Stimulated activated CD4-positive, alpha-beta T cell treated with anti-CD3 and anti-CD28 coated beads, Interleukin-2, amount 100 ng/mL, for 24 hours (primary cell): ENCODE data around the gene AUH.
"Not testable (repeated sequence)": the region's sequence is repeated elsewhere in the genome, so short reads cannot be mapped to it uniquely, and the experiment has no call there.

Experiments used
- DNase-seq, 2 donors: peaks; one replicate each; pipeline ENCODE4 v3.0.0-alpha.2; 2020

The AUH gene, protein sequence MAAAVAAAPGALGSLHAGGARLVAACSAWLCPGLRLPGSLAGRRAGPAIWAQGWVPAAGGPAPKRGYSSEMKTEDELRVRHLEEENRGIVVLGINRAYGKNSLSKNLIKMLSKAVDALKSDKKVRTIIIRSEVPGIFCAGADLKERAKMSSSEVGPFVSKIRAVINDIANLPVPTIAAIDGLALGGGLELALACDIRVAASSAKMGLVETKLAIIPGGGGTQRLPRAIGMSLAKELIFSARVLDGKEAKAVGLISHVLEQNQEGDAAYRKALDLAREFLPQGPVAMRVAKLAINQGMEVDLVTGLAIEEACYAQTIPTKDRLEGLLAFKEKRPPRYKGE

DNA sequence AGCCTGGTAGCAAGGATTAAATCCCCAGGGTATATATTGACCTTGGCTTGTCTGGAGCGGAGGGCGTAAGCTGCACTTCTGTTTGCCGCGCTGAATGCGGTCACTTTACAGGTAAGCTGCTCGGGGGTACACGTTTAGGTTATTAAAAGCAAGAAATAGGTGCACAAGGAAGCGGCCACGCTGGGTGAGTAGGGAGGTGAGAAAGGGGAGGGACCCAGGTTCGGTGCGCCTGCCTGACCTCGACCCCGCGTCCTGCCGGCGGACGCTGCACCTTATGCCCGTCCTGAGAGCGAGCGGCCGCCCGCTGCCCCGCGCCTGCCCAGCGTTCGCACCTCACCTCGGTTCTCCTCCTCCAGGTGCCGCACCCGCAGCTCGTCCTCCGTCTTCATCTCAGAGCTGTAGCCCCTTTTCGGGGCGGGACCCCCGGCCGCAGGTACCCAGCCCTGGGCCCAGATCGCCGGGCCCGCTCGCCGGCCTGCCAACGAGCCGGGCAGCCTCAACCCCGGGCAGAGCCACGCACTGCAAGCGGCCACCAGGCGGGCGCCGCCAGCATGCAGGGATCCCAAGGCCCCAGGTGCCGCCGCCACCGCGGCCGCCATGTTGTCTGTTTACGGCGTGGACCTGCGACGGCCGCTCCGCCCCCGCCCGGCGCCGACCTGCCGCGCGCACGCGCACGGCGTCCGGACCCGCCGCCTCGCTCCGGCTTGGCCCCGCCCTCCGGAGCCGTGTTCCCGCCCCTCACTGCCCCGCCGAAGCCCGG is at the start of gene AUH:
Gene AUH, minus strand, starts transcription at position 628 of the 760 bp plus-strand sequence. Its CDS starts 29 bp downstream, at position 599.
- peak; percentile 88 to 90 for DNase-seq

DNA sequence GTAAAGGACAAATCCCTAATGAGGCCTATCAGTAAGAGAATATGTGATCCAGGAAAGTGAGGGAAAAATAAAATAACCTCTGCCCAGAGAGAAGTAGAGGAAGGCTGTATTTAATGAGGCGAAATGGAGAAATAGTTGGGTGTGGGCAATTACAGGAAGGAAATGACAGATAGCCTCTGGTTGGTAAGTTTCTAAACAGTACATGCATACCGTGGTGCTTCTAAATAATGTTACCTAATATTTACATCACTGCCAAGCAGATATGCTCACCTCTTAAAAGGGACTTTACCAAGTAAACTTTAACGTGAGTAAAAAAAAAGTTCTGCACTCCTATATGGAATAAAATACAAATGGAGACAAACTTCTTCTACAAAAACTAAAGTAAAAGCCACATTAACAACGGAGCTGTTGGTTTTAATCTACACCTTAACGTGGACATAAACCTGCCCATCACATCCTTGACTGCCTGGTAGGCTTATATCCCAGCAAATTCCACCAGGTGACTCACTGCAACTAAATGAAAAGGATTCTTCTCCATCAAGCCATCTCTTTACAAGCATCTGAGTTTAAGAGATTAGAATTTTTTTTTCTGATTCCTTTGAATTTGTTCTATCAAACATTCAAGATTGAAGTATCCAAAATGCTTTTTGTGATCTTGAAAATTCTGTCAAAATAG is 49.5 kb upstream of the AUH start:
- no peak for DNase-seq

DNA sequence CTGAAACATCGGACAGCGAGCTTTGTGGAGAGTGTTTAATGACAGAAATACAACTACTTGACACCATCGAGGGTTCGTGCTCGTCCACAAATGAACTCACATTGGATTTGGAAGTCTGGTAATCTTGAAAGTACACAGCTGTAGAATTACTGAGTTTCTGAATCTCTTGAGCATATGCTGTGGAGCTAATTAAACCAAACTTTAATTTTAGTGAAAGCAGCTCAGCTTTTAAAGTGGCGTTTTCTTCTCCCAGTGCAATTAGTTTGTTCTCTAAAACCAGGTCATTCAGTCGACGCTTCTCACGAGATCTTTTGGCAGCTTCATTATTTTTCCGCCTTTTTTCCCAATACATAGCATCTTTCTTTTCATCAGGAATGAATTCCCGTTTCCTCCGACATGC is 48.4 kb upstream of the AUH start:
- DNase-seq: no peak

DNA sequence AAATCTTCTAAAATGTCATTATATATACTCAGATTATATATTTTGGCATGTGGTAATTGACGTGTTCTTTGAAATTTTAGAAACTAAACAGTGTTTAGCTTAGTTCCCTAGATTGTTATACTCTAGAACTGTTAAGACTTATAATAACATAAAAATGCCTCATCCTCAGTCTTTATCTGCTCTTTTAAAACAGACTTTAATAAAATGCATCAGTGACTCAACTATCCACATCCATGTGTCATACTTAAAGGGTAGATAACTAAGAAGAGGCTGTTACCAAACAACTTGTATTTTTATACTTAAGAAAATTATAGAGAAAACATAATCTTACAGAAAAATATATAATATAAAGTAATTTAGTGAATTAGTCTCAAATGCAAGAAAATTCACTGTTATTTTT is 46.8 kb upstream of the AUH start:
- DNase-seq: no peak

DNA sequence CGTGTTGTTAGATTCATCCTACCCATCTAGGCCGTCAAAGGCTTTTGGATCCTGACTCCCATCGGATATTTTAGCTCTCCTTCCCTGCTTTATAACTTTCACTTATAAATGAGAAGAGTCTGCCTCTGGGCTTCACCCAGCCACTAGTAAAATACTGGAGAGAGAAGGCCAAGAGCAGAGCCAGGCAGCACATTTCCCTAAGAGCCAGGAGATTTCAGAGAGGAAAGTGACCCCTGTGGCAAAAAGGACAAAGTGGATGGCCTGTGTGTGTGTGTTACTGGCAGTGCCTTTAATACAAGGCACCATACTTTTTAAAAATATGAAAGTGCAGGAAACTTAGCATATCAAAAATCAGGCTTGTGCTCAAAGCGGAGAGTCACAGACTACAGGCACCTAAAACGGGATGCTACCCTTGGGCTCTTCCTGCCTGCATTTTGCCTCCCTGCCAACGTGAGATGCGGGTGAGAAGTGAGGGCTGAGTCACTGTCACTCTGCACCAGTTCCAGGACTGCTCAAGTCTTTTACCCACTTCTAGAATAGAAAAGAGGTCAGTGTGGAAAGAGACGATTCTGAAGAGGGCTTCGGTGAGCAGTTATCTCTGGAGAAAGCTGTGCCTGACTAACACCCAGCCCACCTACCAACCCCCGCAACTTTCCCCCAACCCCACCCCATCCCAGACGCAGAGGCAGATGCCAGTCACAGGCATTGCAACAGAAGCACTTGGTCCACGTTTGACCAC is 46.0 kb upstream of the AUH start:
- no peak for DNase-seq

DNA sequence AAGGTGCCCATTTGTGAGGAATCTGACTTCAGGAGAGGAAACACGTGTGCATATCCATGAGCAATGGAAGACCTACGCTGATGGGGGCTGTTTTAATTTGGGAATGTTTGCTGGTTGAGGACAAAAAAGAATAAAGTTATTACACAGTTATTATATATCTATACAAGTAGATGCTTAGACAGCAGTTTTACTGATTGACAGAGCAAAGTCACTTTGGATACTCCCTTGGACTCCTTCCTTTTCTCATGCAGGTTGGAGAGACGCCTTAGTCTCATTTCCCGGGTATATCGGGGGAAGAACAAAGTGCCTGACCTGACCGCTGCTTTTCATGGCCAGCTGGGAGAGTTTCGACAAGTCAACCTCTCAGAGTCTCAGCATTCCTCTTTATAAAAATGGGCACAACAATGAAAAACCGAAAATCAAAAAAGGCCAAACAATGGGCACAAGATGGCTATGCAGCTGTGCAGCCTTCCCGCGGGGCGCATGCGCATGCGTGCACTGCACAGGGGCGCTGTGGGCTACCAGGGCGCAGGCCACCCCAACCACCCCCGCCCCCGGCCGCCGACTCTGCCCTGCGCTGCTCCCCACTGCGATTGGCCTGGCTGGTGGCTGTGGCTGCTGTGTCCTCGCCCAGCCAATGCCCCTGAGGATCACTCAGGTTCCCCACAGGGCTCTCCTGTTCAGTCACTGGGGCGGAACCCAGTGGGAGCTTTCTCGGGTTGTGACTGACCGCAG is 43.8 kb upstream of the AUH start:
- DNase-seq: no peak

DNA sequence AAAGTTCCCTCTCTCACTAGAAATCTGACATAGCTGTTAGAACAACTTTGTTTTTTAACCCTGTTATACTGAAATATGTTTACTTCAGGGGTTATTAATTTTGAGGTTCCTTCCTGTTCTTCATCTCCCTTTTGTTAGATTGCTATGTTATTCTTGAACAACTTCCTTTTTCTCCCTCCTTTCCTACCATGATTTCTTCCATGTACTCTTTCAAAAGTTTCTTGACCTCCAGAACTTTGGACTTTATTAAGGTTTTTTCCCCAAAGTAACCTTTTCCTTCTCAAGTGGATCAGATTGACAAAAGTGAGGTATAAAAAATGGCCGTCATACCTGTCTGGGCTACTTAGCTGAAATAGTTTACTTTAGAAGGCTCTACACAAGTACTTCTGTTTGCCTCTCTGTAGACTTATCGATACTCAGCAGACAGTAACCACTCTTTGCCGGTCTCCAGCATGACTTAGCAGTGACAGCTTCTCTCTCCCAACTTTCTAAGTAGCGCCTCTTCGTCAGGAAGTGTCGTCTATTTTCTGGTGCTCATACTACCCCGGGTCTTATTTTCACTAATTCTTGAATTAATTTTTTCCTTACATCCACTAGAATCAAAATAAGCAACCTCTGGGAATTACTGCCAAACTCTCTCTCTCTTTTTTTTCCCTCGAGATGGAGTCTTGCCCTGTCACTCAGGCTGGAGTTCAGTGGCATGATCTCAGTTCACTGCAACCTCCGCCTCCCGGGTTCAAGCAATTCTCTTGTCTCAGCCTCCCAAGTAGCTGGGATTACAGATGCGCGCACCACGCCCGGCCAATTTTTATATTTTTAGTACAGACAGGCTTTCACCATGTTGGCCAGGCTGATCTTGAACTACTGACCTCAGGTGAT is 42.2 kb upstream of the AUH start:
- no peak for DNase-seq

DNA sequence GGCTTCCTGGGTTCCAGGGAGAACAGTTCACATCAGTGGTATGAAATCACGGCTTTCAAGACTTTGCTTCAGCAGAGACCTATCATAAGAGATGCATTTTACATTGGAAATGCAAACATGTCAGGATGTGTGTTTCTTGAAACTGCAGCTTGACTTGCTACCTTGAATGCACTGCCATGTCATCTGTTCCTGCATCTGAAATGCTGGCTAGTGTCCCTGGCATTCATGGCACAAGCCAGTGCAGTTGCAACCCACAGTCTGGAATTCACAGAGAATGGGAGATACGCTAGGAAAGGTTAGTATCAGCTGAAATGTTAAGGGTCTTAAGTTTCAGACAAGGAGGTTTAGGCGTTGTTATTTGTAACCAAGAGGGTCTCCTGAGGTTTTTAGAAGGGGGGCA is 37.2 kb upstream of the AUH start:
- no peak for DNase-seq

DNA sequence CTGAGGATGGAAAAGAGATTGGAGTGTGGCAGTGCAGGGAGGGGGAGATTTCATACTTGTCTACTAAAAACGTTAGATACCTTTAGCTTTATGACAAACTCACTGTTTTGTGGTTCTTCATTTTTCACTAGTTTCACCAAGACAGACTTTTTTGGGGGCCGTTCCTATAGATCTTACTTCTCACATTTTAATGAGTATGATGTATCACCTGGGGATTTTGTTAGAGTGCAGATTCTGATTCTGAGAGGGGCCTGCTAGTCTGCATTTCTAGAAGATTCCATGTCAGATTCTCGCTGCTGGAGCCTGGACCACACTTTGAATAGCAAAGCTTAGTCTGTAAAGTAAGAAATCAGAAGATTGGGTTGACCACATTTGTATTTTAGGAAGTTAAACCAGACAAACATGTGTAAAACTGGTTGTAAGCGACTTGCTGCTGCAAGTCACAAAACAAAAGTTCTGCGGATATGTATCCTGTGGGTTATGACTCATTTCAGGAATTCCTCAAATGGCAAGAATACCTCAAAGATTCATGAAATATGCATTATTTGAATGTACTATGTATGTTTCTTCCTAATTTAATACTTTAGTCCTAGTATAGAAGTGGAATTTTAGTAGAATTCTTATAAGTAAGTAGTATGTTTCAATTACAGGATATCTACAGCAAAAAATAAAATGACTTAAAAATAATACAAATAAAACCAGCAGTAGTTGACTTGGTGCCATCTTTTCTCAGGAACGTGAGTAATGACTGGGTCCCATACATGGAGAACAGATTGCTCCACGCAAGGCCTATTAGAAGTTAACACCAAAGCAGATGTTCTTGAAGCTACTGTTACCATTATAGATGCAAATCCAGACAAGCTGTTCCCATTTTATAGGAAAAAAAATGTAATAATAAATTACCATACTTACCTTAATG is 34.1 kb upstream of the AUH start:
- DNase-seq: peak in 1 of 2 donors; percentile 33

DNA sequence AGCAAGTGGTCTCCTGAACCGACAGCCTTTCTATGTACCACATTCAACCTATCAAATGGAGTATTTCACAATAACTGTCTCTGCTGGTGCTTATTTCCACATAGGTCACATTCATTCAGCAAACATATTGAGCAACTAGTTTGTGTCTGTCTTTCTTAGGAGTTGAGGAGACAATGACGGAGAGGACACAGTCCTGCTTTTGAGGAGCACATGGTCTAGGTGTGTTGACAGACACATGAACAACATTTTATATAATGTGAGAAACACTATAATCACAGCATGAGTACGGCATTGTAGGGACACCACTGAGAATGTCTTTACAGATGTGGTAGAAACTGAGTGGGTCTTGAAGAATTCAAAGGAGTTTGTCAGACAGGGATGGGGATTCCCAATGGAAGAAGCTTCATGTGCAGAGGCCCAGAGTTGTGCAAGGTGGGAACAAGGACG is 33.4 kb upstream of the AUH start:
- DNase-seq: no peak

DNA sequence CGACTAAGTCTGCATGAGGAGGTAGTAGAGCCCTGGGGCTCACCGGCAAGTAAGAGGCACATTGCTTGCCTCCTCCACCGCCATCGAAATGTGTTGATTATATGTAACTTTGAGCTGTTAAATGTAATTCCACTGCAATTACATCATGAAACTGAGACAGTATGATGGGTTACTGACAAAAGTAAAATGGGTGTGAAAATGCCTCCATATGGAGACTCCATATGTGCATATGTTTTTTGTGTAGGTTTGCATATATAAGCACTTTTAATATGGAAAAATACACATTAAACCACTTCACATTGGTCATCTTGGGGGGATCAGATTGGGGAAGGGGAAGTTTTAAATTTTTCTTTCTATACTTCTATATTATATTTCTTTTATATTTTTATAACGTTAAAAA is 32.1 kb upstream of the AUH start:
- no peak for DNase-seq

DNA sequence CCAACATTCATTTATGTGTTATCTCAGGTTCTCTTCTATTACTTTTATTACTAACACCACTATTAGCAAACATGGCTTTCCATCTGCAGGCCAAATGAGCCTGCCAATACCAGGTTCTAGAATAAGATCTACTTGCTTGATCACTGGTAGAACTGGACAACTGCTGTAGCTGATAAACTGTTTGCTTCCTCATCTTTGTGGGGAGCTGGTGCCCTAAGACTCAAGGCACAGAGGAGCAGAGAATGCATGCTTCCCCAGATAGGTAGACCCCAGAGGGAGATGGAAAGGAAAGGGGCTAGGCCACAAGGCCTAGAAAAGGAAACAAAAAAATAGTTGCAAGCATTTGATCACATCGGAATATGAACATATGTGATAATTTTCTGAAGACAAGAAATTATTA is 30.7 kb upstream of the AUH start:
- DNase-seq: no peak

DNA sequence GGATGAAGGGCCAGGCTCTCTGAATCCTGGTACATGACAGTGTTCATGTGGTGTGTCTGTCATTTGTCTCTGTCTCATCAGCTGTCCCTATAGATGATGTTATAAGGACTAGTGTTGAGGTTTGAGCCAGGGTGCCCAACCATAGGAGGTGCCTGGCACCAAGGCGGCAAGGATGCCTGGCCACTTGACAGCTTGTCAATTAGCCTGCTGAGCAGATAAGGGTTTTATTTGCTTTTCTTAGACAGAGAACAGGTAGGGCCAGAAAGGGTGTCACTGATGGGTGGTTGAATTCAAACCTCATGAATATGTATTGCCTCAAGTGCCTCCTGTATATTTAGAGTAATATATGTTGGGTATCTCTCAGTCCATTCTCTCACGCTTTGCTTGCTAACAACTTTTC is 30.1 kb upstream of the AUH start:
- no peak for DNase-seq

DNA sequence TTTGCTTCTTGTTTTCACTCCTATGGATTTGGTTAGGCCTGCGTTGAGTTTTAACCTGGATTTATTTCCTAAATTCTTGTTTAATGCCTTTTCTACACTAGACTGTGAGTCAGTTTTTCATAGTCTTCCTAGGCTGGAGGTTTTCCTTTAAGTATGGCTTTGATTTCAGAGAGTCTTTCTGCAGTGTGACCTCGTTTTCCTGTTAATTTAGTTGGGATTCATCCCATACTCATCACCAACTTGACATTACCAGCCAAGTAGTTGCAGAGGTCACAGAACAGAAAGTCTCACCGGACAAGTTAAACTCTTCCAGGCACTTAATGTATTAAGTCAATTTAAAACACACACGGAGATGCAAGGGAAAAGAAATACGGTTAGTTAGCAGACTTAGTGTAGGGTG is 29.7 kb upstream of the AUH start:
- no peak for DNase-seq

DNA sequence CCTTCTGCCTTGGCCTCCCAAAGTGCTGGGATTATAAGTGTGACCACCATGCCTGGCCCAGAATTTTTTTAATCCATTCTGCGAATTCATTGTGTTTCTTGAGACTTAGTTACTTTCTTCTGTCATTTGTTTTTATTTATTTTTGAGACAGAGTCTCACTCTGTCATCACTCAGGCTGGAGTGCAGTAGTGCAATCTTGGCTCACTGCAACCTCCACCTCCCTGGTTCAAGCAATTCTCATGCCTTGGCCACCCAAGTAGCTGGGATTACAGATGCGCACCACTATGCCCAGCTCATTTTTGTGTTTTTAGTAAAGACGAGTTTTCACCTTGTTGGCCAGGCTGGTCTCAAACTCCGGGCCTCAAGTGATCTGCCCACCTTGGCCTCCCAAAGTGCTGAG is 28.0 kb upstream of the AUH start:
- not testable (repeated sequence) for DNase-seq

DNA sequence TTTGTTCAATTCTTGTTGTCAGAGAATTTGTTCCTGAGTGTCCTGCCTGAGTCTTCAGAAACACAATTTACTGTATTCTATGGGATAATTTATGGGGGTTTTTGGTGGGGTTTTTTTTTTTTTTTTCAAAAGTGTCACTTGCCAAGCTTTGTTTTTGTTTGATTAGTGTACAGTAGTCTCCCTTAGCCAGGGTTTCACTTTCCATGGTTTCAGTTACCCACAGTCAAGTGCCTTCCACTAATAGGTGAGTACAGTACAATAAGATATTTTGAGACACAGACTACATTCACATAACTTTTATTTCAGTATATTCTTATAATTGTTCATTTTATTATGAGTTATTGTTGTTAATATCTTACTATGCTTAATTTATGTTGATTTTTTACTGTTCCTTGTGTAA is 25.0 kb upstream of the AUH start:
- DNase-seq: no peak

DNA sequence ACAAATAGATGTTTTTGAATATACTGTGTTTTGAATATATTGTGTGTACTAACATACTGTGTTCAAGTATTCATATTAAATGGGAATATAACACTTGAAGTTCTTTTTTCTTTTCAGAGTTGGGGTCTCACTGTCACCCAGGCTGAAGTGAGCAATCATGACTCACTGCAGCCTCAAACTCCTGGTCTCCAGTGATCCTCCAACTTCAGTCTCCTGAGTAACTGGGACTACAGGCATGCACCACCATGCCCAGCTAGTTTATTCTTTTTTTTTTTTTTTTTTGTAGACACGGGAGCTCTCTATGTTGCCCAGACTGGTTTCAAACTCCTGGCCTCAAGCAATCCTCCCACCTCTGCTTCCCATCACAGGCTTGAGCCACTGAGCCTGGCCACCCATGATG is 23.2 kb upstream of the AUH start:
- no peak for DNase-seq

DNA sequence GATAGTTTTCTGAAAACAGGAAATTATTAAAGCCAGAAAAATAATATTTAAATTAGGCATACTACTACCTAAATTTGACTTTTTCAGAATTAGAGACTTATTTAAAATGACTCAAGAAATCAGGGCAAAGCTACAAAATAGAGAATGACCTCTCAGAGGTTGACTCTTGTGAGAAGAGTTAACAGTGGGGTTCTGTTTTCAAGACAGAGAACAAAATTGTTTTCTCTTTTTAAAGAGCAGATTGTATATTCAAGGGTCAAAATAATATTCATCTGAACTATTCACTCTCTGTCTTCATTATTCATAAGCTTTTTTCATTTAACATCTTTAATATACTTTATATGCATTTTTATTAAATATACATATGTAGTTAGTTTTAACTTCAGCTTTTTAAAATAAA is 21.9 kb upstream of the AUH start:
- DNase-seq: no peak

DNA sequence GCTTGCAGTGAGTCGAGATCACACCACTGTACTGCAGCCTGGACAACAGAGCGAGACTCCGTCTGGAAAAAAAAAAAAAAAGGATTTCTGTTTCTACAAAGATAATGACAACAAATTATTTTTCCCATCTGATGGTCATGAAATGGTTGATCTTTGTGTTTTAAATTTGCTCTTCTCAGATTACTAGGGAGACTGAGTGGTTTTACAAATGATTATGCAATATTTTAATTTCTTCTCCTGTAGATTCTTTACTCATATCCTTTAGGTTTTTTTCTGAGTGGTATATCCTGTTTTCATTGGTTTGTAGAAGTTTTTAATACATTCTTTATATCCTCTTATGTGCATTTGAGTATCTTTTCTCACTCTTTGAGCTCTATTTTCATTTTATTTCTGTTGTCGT is 20.6 kb upstream of the AUH start:
- no peak for DNase-seq

DNA sequence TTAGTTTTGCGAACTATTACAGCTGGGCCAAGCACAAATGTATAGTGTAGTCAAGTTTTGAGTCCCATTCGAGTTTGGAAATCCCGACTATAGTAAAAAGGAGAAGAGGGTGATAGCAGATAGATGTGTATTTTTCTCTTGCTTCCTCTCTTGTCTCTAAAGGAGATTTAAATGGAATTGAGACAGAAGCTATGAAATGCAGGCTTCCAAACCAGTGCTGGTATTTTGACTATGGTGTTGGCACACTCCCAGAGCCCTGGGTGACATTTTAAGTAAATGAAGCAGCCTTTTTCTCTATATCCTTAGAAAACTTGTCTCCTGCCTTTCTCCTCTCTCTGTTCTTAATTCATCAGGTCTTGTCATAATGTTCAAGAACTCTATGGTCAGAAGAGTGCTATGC is 17.7 kb upstream of the AUH start:
- no peak for DNase-seq
